NB4 (cell line): ENCODE results near the gene RPL32.

Experiments used
- CTCF ChIP-seq: IDR thresholded peaks from one replicate; pipeline ENCODE4 v1.5.1; 2012; ENCODE audit warnings: low read depth, low read length
- MAX ChIP-seq: IDR thresholded peaks from 2 replicates; pipeline ENCODE4 v1.6.1; 2011; ENCODE audit warnings: low read depth, low read length
- MYC ChIP-seq: IDR thresholded peaks from 2 replicates; pipeline ENCODE4 v1.6.1; 2011; ENCODE audit warnings: low read depth, low read length
- POLR2A ChIP-seq: IDR thresholded peaks from 2 replicates; pipeline ENCODE4 v1.6.1; 2011; ENCODE audit warnings: mild to moderate bottlenecking; ENCODE audit not compliant: insufficient read length; ENCODE audit errors: extremely low read depth

- TF ChIP-seq CTCF (no peak), POLR2A (no peak), MAX (no peak), MYC (no peak)
Observed at GRCh38 chr3:12885583-12885930, 44.2 kb upstream of the RPL32 start.
